Left colon (tissue), 2 donors: ENCODE data around the gene NTNG1. TPM values are rescaled to one million over a fixed set of nuclear protein-coding genes. Genes with fewer than 3 reads are reported as not detected.

Experiments used
- total RNA-seq, 2 donors: library from RNA; stranded (reverse); fragmentation: NEBNext Ultra II Directional; extraction: Animal tissue kit (Norgen Biotek cat#: 25700); gene quantifications; one replicate each; pipeline ENCODE4 v1.2.1, GENCODE V29; 2021
- donor health status: DM: no; HTN: no; CAD: no.
- donor health status: DM: yes; HTN: yes; CAD: no.

The NTNG1 gene
- total RNA-seq, 2 donors from 2014 or later: 0.09 to 1.2 TPM

Other genes with a start within 250 kb of the NTNG1 start
- 10 to 100 TPM in 1 of 2 donors, 1 to 10 TPM in 1; 8.9 to 13.4 TPM for gene PRMT6, start 84.4 kb upstream of the NTNG1 start, total RNA-seq